Skeletal muscle tissue (tissue), 4 donors: Measurements from ENCODE around the gene PLEKHA7. TPM values are rescaled to one million over a fixed set of nuclear protein-coding genes. Genes with fewer than 3 reads are reported as not detected.

Experiments
- H3K27ac ChIP-seq: one replicate; pipeline ENCODE4 v1.7.0; 2013; ENCODE audit warnings: mild to moderate bottlenecking, low read depth, low read length, inconsistent platforms
- H3K27me3 ChIP-seq, 3 donors: one replicate each; pipeline ENCODE4 v1.7.0; 2013; ENCODE audit warnings: low read length in 3 of 3; ENCODE audit not compliant: control insufficient read depth in 3 of 3, insufficient read depth in 3 of 3
- H3K36me3 ChIP-seq, 3 donors: one replicate each; pipeline ENCODE4 v1.7.0; 2013; ENCODE audit warnings: low read length in 3 of 3; ENCODE audit not compliant: control insufficient read depth in 3 of 3, insufficient read depth in 3 of 3
- H3K4me1 ChIP-seq, 3 donors: one replicate each; pipeline ENCODE4 v1.7.0; 2013; ENCODE audit warnings: low read length in 3 of 3, mild to moderate bottlenecking in 3 of 3; ENCODE audit not compliant: control insufficient read depth in 3 of 3, insufficient read depth in 3 of 3
- H3K4me3 ChIP-seq, 3 donors: one replicate each; pipeline ENCODE4 v1.7.0; 2013; ENCODE audit warnings: low read length in 3 of 3
- H3K9ac ChIP-seq, 3 donors: one replicate each; pipeline ENCODE4 v1.7.0; 2013; ENCODE audit warnings: low read length in 3 of 3, mild to moderate bottlenecking in 3 of 3, moderate library complexity in 2 of 3, low read depth in 1 of 3
- H3K9me3 ChIP-seq, 3 donors: one replicate each; pipeline ENCODE4 v1.7.0; 2013; ENCODE audit warnings: low read length in 3 of 3; ENCODE audit not compliant: control insufficient read depth in 3 of 3
- total RNA-seq: library from RNA; depleted of rRNA; stranded (reverse); fragments of >200 nt; gene quantifications from one replicate; pipeline ENCODE4 v1.2.3, GENCODE V29; 2014
- donor health status: Osteomylitis.

The PLEKHA7 gene
- total RNA-seq, 1 donor from 2014 or later, result 5.2 TPM

DNA sequence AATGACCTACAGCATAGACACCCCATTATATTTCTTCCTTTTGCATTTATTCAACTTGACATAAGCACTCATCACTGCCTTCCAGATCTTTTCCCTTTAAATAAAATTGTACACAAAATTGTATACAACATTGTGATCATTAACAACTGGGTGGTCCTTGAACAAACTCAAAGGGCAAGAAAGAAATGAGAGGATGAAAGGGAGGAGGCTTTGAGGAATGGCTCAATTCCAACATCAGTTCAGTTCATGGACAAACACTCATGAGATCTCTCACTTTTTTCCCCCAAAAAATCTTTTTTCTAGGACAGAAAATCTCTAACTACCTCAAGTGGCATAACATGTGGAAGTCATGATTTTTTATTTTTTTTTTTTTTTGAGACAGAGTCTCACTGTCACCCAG lies 113.7 kb downstream of the PLEKHA7 start:
- Histone ChIP-seq H3K27ac (no peak overlapping the region), H3K27me3 (no peaks in the 10 kb centered on the region), H3K9ac (no peak overlapping the region), H3K36me3 (no peaks in the 10 kb centered on the region), H3K4me3 (no peak overlapping the region), H3K4me1 (peaks cover 0 to 7% (median 2%) of the 10 kb centered on the region in 3 donors), H3K9me3 (no peaks in the 10 kb centered on the region)

DNA sequence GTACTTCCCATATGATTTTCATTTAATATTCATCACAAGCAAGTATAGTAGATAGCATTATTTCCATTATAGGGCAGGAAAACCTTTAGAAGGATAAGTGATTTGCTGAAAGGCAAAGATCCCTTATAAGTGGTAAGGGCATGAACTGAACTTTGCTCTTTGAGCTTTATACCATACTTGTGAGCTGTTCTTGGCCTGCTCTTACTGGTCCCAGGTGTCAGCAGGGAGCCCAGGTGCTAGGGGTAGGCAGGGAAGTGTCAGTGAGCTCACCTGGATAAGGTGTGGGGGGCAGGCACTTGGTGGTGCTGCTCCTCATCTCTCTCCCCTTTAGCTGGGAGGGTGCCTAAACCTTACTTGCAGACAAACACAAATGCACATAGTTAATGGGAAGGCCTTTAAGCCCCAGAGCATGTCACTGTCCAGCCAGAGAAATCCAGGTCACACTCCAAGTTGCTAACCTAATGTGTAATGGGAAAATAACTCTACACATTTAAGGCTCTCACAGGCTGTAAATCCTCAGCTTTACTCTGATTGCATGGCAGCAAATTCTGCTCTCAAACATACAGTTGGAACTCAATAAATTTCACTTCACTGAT lies 114.4 kb downstream of the PLEKHA7 start:
- no peaks in the 10 kb centered on the region for H3K27me3 ChIP-seq
- H3K4me3 ChIP-seq, result no peak overlapping the region
- no peak overlapping the region for H3K27ac ChIP-seq
- H3K9me3 ChIP-seq, result no peaks in the 10 kb centered on the region
- no peaks in the 10 kb centered on the region for H3K36me3 ChIP-seq
- no peak overlapping the region for H3K9ac ChIP-seq
- peaks cover 0 to 7% (median 0%) of the 10 kb centered on the region in 3 donors for H3K4me1 ChIP-seq

DNA sequence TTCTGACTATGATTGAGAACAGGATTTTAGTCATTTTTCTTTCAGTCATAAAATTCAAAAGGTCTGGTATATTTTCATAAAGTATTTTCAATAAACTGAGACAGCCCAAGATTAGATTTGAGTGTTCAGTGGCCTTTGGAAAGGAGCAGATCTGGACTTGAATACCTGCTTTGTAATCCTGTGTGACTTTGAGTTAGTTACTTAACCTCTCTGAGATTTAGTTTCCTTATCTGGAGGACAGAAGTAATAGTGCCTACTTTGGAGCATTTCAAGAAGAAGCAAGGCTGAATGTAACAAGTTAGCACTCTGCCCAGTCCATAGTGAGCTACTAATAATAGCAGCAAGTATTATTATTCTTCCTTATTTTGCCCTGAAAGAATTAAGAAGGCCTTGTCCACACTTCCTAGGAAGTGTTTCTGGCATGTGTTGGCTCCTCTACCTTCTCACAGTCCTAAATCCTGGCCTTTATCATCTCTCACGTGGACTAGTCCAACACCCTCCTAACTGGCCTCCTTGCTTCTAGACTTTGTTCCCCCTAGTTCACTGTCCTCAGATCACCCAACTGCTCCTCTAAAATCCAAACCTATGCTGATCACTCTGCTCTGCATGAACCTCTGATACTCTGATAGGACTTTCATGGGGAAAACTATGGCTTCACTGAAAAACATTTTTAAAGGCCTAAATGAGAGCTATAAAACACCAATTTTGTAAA lies 115.8 kb downstream of the PLEKHA7 start:
- Histone ChIP-seq H3K9ac (no peak overlapping the region), H3K27me3 (no peaks in the 10 kb centered on the region), H3K27ac (no peak overlapping the region), H3K4me3 (no peak overlapping the region), H3K4me1 (peaks cover 0 to 7% (median 0%) of the 10 kb centered on the region in 3 donors), H3K36me3 (no peaks in the 10 kb centered on the region), H3K9me3 (no peaks in the 10 kb centered on the region)

DNA sequence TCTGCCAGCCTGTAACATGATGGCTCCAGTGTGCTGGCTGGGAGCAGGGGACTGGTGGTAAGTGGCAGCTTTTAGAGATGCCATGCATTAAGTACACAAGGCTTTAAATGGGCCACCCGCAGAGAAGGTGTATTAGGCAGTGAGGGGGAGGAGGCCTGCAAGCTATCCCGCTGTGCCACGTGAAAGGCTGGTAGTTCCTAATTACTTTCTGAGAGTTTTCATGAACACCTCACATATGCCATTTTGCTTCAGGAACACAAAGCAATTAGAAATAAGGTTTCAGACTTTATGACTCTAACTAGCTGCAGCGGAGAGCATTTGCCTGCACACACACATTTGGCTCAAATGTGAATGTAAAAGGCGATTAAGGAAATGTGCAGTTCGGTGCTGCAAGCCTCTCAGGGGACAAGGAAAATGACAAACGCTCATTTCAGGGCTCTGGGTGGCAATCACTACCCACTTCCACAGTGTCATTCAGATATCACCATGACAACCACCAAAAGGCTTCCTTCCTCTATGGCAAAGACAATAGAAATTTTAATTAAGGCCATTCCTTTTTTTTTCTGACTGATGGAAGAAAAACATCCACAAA lies 116.6 kb downstream of the PLEKHA7 start:
- no peaks in the 10 kb centered on the region for H3K36me3 ChIP-seq
- H3K27ac ChIP-seq, result no peak overlapping the region
- no peaks in the 10 kb centered on the region for H3K9me3 ChIP-seq
- H3K9ac ChIP-seq, result no peak overlapping the region
- H3K4me3 ChIP-seq, result no peak overlapping the region
- no peaks in the 10 kb centered on the region for H3K27me3 ChIP-seq
- peaks cover 0 to 7% (median 0%) of the 10 kb centered on the region in 3 donors for H3K4me1 ChIP-seq

DNA sequence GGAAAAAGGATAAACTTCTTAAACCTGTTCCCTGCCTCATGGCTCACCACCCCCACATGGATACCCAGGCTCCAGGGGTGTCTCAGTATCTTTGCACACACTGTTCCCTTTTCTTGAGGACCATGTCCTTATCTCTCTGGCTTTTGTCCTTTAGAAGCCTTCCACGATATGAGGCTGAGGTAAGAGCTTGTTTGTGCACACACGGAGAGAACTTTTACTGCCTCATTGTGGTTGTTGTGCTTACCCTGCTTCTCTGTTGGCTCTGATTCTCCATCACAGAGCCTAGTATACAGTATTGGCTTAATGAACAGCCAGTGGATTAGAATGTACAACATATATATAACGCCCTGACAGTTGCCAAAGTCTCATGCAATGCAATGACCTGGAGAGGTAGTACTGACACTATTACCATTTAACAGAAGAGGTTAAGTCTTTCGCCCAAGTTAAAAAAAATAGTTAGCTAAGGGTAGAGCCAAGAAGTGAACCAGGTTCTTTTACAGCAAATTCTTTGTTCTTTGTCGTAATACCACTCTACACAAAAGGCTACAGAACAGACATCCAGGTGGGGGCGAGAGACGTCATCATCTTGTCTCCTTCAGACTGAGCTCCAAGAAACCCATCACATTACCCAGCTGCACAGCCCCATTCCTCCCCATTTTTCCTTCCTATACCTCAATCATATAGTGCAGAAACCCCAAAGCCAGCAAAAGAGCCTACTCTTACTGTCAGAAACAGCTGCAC lies 117.3 kb downstream of the PLEKHA7 start:
- H3K4me3 ChIP-seq, result no peak overlapping the region
- H3K36me3 ChIP-seq, result no peaks in the 10 kb centered on the region
- H3K9me3 ChIP-seq, result no peaks in the 10 kb centered on the region
- H3K9ac ChIP-seq, result no peak overlapping the region
- H3K27ac ChIP-seq, result no peak overlapping the region
- H3K4me1 ChIP-seq, result peaks cover 0 to 7% (median 0%) of the 10 kb centered on the region in 3 donors
- no peaks in the 10 kb centered on the region for H3K27me3 ChIP-seq

DNA sequence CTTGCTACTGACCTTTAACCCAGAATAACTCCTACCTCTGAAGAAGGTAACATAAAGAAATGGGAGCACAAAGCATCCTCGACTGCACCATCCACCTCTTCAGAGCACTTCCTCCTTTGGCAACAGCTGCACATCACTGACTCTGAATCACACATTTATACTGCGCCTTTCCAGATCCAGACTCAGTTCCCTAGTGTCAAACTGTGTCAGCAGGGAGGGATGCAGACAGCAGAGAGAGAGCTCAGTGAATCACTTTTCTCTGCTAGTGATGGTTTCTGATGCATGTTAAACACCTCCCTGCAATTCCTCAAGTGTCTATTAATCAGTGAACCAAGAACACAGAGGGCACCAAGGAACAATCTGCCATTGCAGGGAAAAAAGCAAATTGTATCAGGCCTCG lies 118.9 kb downstream of the PLEKHA7 start:
- H3K27me3 ChIP-seq, result no peaks in the 10 kb centered on the region
- no peak overlapping the region for H3K9ac ChIP-seq
- peaks cover 0 to 2% (median 0%) of the 10 kb centered on the region in 3 donors for H3K9me3 ChIP-seq
- peaks cover 0 to 7% (median 0%) of the 10 kb centered on the region in 3 donors for H3K4me1 ChIP-seq
- no peaks in the 10 kb centered on the region for H3K36me3 ChIP-seq
- H3K4me3 ChIP-seq, result no peak overlapping the region
- no peak overlapping the region for H3K27ac ChIP-seq

DNA sequence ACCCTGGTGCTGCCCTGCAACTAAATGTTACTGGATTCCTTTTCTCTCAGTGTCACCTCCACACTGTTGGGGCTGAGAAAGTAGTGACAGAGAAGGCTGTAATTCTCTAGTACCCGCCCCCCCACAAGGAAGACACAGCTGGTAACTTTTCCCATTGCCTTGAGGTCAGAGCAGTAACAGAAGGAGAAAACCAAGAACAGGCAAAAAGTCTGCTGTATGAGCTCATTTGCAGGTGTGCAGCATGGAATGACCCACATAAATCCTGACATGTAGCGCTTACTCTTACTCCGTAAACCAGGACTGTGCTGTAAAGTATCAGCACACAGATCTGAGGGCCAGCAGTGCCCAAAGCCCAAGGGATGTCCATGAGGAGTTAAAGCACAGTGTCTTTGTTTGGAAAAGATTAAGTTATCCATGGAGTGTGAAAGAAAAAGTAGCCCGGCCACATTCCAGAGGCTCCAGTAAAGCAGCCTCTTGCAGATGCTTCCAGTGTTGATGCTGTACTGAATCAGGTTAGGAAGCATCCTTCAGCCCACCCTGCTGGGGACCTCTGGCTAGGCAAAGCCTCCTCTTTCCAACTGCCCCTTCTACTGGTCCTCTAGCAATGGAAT lies 120.7 kb downstream of the PLEKHA7 start:
- peaks cover 0 to 3% (median 0%) of the 10 kb centered on the region in 3 donors for H3K4me1 ChIP-seq
- no peak overlapping the region for H3K27ac ChIP-seq
- no peak overlapping the region for H3K4me3 ChIP-seq

DNA sequence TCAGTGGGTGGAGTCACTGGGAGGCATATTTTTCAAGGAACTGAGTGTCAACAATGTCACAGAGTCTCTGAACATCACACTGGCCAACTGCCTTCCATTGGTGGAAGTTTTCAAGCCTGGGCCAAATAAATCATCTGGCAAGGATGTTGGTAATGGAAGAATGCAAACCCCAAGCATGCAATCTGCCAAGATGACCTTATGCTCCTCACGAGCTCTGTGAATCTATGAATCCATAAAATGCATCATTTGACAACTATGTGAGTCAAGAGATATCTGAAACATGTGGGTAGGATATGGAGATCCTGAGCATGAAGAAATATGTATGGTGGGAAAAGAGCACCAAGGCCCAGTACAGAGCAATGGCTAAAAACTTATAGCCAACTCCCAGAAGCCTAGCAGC lies 122.2 kb downstream of the PLEKHA7 start:
- Histone ChIP-seq H3K4me3 (no peak overlapping the region), H3K9ac (no peak overlapping the region), H3K36me3 (no peaks in the 10 kb centered on the region), H3K27me3 (no peaks in the 10 kb centered on the region), H3K4me1 (no peaks in the 10 kb centered on the region), H3K9me3 (peaks cover 0 to 4% (median 3%) of the 10 kb centered on the region in 3 donors), H3K27ac (no peak overlapping the region)

More for the DNA sequence above, 120.7 kb downstream of the PLEKHA7 start:
- Histone ChIP-seq H3K9ac (no peak overlapping the region), H3K9me3 (peaks cover 0 to 4% (median 3%) of the 10 kb centered on the region in 3 donors), H3K36me3 (no peaks in the 10 kb centered on the region), H3K27me3 (no peaks in the 10 kb centered on the region)

DNA sequence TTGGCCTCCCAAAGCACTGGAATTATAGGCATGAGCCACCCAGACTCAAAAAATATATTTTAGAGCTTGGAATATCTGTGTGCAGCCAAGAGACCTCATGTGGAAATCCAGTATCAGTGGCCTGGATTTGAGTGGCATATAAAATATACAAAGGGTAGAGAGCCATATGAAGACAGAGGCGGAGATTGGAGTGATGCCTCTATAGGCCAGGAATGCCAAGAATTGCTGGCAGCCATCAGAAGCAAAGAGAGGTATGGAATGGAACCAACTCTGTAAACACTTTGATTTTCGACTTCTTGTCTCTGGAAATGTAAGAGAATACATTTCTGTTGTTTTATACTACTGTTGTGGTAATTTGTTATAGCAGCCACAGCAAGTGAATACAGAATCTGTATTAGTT lies 123.0 kb downstream of the PLEKHA7 start:
- Histone ChIP-seq H3K9me3 (peaks cover 0 to 4% (median 3%) of the 10 kb centered on the region in 3 donors), H3K36me3 (no peaks in the 10 kb centered on the region), H3K4me1 (no peaks in the 10 kb centered on the region), H3K4me3 (no peak overlapping the region), H3K27me3 (no peaks in the 10 kb centered on the region), H3K27ac (no peak overlapping the region), H3K9ac (no peak overlapping the region)
